ENCODE data around the gene TAF7. TPM values are rescaled to one million over a fixed set of nuclear protein-coding genes. Genes with fewer than 3 reads are reported as not detected.

The TAF7 gene
- total and polyA plus RNA-seq, 9 of the 15 experiments (the other 6 are each of a cell fraction or from before 2014, with no cell fraction given): 51.6 to 116 (median 73.3) TPM

- peak in 1 of 2 experiments; percentile 16; a peak in 1 of 4 replicates for TF ChIP-seq SIN3A (IDR thresholded peaks at IDR 0.05; ENCODE audit: borderline replicate concordance in 2 of 2, control insufficient read depth in 1 of 2, low read depth in 2 of 2, low read length in 2 of 2)
- TF ChIP-seq ZNF280B (CRISPR knock-in tag; IDR thresholded peaks at IDR 0.05): no peak
- TF ChIP-seq ZFP36 (IDR thresholded peaks at IDR 0.05; ENCODE audit: low read depth, low read length, partially characterized antibody): no peak
- no peak for TF ChIP-seq NR2F6 (CRISPR knock-in tag; IDR thresholded peaks at IDR 0.05)
- no peak for TF ChIP-seq DLX4 (CRISPR knock-in tag; IDR thresholded peaks at IDR 0.05)
- peak; percentile 88; the same call in 1 of the 2 replicates for TF ChIP-seq FOXP1 (CRISPR knock-in tag; IDR thresholded peaks at IDR 0.05)
- TF ChIP-seq RUNX1 (IDR thresholded peaks at IDR 0.05; ENCODE audit: low read depth): no peak
- peak; percentile 80 to 95 (median 93) for TF ChIP-seq CTCF (IDR thresholded peaks at IDR 0.05 in 2 of 3, conservative IDR thresholded peaks at IDR 0.05 in 1 of 3; ENCODE audit: insufficient read depth in 2 of 3, low read depth in 1 of 3, low read length in 3 of 3)
- TF ChIP-seq ZNF57 (CRISPR knock-in tag; IDR thresholded peaks at IDR 0.05): no peak
- no peak for TF ChIP-seq ZBTB17 (CRISPR knock-in tag; IDR thresholded peaks at IDR 0.05)
- TF ChIP-seq TCFL5 (CRISPR knock-in tag; conservative IDR thresholded peaks at IDR 0.05): no peak
- no peak for TF ChIP-seq ZNF696 (CRISPR knock-in tag; conservative IDR thresholded peaks at IDR 0.05)
- no peak for TF ChIP-seq RHOXF2B (CRISPR knock-in tag; conservative IDR thresholded peaks at IDR 0.05)
- TF ChIP-seq EP400 (IDR thresholded peaks at IDR 0.05): peak; percentile 82
- no peak for TF ChIP-seq MITF (IDR thresholded peaks at IDR 0.05)
- TF ChIP-seq ZBTB9 (CRISPR knock-in tag; IDR thresholded peaks at IDR 0.05): no peak
- TF ChIP-seq CHD4 (IDR thresholded peaks at IDR 0.05; ENCODE audit: insufficient read depth, insufficient replicate concordance, low read depth, low read length, poor library complexity, severe bottlenecking): no peak
Measured at GRCh38 chr5:141320225-141321169, at the start of gene TAF7 (continued).
